Tibial nerve (tissue), 3 donors: ENCODE measurements around the gene RNF212B.

Experiments used
- CTCF ChIP-seq, 5 experiments: fragments of 200-600 bp in 3 of 5; fragments of 450-650 bp in 2 of 5; sonication (generic) in 3 of 5; IDR thresholded peaks; one replicate each; pipeline ENCODE4 v1.5.1; 2016 to 2019; ENCODE audit warnings: antibody characterized with exemption in 5 of 5, mild to moderate bottlenecking in 3 of 5, moderate library complexity in 2 of 5
- POLR2A ChIP-seq, 2 donors: fragments of 450-650 bp; IDR thresholded peaks; one replicate each; pipeline ENCODE4 v1.6.1; 2017; ENCODE audit warnings: antibody characterized with exemption in 2 of 2, mild to moderate bottlenecking in 2 of 2, moderate library complexity in 2 of 2

- TF ChIP-seq CTCF (IDR thresholded peaks at IDR 0.05) (no peak), POLR2A (IDR thresholded peaks at IDR 0.05) (no peak)
Measured at GRCh38 chr14:23297096-23297495, 59.4 kb downstream of the RNF212B start.
